CD4-positive, alpha-beta T cell treated with Interleukin-6 at 100 ng/mL for 8 hours (primary cell): ENCODE data around the gene NECTIN1.

Source experiments
- DNase-seq: peaks from one replicate; pipeline ENCODE4 v3.0.0-alpha.2; 2020; ENCODE audit warnings: mixed read lengths, low spot score

The NECTIN1 gene

GRCh38 chr11:119712459-119713358, 16.3 kb downstream of the NECTIN1 start:
- DNase-seq = no peak

- DNase-seq = no peak
Observed at GRCh38 chr11:119712006-119712405, 17.0 kb downstream of the NECTIN1 start.

GRCh38 chr11:119711476-119711875, 17.5 kb downstream of the NECTIN1 start:
- DNase-seq = no peak

- DNase-seq = no peak
Observed at GRCh38 chr11:119710417-119710816, 18.6 kb downstream of the NECTIN1 start.

GRCh38 chr11:119709638-119710346, 19.2 kb downstream of the NECTIN1 start:
- DNase-seq = no peak

DNA sequence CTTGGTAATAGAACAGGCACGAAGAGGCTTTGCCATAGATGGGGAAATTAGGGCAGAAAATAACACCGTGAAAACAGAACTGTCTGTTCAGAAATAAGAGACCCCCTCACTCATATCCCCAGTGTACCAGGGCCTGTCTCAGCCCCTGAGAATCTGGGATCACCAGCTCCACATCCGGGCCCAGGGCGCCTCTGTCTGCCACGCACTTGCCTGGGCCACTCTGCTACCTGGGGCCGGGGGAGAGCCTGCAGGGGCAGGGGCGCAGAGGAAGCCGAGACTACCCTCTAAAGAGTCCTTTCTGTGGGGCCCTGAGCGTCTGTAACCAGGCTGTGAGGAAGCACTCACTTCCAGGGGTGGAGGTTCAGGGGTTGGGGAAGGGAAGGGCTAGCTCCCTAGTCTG, 19.8 kb downstream of the NECTIN1 start:
- no peak for DNase-seq

DNA sequence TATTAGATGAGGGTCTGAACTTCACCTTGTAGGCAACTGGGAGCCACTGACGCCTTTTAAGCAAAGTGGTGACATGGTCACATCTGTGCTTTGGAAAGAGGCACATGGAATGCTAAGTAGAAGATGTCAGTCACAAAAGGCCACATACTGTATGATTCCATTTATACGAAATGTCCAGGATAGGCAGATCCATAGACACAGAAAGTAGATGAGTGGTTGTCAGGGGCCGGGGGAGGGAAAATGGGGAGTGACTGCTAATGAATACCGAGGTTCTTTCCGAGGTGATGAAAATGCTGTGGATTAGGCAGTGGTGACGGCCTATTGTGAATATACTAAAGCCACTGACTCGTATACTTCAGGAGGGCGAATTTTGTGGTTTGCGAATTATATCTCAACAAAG, 20.6 kb downstream of the NECTIN1 start:
- DNase-seq = no peak

DNA sequence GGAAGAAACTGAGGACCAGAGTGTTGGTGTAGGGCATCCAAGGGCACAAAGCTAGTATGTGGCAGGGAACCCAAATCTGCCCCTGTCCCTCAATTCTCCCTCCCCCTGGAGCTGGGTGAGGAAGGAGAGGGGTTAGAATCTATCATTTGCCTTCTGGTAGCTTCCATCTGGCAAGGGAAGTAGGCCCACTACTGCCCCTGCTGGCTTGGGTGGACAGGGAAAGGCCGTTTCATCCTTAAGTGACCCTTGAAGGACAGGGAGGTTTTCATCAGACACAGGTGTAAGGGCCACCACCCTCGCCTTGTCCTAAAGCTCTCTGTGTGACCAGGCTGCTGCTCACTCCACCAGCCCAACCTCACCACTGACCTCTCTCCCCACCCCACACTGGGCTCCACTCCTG, 22.1 kb downstream of the NECTIN1 start:
- no peak for DNase-seq

DNA sequence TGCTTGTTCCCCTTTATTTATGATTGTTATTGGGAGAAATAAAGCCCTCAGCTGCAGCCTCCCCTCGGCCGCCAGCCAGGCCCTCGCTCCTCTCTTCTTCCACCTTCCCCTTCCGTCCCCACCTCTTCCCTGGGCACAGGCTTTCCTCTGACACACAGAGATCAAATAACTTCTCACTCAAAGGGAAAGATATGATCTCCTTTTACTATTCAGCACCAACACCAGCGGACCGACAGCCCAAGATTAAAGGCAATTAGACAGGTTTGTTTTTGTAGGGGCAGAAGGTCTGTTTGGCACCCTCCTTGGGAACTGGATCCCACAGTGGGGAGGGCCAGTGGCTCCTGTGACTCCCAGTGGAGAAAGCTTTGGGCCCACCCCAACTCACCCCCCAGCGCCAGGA, 23.0 kb downstream of the NECTIN1 start:
- no peak for DNase-seq

GRCh38 chr11:119705362-119705761, 23.6 kb downstream of the NECTIN1 start:
- DNase-seq = no peak

GRCh38 chr11:119704849-119705248, 24.2 kb downstream of the NECTIN1 start:
- DNase-seq = no peak

DNA sequence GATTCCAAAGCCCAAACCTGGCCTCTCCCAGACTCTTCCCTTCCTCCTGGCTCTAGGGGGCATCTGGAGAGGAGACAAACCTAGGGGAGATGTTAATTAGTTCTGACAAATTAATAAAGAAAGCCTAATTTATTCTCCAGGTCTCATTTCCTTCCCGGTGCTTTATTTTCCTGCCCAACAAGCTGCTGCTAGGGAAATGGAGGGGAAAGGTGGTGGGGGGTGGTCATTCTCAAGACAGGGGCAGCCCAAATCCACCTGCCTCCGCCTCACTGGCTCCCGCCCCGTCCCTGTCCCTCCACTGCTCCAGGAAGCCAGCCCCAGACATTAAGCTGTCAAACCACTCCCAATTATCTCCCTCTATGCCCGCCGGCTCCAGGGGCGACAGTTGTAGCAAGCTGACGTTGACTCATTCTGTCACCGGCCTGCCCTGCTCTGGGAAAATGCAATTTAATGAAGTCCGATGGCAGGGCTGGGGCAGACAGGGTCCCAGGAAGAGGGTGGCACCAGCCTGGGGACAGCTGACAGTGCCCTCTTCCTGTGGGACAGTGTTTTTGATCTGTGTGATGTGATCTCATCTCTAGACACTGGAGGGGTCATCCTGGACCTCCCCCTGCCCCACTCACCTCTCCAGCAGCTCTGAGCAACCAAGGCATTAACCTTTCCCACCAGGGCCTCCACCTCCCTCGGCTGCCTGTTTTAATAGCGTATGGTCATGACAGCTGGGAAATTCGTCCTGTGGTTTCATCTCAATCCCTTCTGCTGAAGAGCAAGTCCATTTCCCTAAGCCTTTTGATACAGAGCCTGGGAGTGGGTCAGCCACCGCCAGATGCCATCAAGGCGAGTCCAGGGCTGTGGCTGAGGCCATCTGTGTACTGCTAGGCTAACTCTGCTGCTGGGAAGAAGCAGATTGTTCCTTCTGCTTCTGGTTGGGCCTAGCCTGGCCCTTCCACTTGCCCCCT, 27.1 kb downstream of the NECTIN1 start:
- DNase-seq = no peak

DNA sequence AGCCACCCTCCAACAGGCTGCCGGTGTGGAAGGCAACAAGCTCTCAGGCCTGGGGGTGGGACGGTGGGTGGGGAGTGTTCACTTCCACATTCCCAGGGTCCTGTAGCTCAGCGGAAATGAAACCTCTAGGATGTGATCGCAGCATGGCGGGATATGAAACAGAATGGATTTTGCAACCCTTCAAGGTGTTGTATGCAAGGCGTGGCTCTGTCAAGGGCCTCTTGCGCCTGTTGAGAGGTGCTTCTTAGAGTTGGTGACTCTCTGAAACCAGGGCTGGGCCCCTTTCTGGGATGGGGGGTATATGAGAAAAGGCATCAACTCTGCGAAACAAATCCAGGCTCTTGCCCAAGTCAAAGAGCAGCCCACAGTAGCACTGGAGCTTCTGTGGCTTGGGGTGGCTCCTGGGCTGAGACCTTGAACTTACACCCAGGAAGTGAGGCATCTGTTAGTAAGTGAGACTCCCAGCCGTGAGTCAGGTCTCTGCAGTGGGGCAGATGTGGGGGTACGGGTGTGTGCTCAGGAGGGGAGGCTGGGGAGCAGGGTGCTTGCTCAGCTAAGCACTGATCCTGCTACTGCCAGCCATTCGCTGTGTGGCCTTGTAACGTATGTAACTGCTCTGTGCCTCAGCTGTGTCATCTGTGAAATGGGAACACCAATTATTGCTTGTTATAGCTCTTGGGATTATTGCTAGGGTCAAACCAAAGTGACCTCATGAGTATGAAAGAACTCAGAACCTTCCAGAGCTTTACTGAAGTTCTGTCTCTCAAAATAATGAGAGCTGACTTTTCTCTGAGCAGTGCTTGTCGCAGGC, 28.3 kb downstream of the NECTIN1 start:
- DNase-seq = no peak

DNA sequence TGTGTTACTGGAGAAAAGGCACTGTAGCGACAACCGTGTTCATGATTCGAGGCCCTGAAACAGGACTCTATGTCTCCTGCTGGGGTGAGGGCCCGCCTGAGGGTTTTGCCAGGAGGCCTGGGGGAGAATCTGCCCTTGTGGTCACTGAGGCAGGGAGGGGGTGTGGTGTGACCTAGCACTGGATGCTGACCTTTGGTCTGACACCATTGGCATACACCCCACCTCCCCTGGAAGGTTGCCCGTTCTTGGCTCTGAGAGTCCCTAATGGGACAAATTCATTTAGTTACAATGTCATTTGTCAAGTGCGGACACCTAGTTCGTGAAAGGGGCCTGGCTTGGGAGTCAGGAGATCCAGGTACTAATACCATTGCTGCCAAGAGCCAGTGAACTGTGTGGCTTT, 29.0 kb downstream of the NECTIN1 start:
- DNase-seq = no peak

DNA sequence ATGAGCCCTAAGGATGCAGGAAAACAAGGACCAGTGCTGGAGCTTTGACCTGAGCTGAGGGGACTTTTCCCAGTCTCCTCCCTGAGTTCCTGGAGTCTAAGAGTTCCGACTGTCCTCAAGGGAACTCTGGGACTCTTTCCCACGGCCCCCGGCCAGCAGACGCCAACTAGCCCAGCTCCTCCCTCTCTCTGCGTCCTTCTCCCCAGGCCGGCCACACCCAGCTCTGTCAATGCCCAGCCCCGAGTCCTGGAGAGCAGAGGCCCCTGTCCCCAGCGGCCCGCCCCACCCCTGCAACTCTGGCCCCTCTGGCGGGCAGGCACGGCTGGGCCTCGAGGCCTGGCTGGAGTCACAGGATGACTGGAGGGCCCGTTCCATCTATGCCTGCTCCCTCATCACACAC, 29.8 kb downstream of the NECTIN1 start:
- no peak for DNase-seq

- no peak for DNase-seq
Observed at GRCh38 chr11:119697882-119698281, 31.1 kb downstream of the NECTIN1 start.

- no peak for DNase-seq
Observed at GRCh38 chr11:119697445-119697844, 31.6 kb downstream of the NECTIN1 start.

GRCh38 chr11:119696378-119697222, 32.4 kb downstream of the NECTIN1 start:
- DNase-seq = no peak

DNA sequence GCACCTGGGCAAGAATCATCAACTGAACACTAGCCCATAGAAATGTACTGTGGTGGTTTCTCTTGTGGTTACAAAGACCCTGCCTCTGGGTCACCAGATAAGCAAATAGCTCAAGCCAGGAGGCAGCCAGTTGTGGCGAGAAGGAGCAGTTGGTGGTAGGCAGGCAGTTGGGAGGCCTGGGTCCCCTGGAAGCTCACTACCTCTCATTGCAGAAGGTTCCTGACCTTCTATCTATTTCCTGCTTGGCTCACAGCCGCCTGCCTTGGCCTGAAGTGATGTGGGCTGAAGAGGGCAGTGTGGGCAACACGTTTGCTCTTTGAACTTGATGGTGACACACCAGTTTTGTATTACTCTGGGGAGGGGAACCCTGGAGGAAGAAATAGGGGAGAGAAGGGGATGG, 34.7 kb downstream of the NECTIN1 start:
- DNase-seq = no peak

DNA sequence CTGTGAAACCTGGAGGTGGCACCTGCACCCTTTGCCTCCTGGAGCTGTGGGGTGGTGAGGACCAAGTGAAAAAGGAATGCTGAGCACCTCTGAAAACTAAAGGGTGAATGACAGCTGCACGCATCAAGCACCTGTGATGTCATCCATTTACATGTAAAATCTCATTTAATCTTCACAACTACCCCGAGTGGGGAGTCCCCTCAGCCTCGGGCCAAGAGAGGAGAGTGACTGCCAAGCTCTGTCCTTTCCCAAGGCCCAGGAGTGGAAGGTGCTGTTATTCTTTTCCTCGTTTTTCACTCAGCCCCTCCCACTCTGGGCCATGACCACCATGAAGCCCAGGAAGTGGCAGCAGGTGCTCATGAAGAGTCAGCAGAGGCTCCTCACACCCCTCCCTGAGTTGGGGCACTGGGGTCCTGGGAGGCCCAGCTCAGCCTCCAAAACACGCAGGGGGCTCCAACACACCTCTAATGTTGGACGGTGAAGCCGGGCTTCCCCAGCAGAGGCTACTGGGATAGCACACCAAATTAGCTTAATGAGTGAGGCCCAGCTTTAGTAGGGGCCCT, 35.7 kb downstream of the NECTIN1 start:
- no peak for DNase-seq
